ENCODE measurements around the gene PTPRN2.
A peak's percentile ranks its signal among the peaks of the same experiment; 100 is the strongest.

The PTPRN2 gene

GRCh38 chr7:157844141-157844540 is 743.5 kb downstream of the PTPRN2 start:
- no peak for FAIRE-seq

GRCh38 chr7:157843336-157844140 is 744.1 kb downstream of the PTPRN2 start:
- DNase-seq (ENCODE audit: low spot score) (no peak), FAIRE-seq (no peak)

More at GRCh38 chr7:157844141-157844540, 743.5 kb downstream of the PTPRN2 start:
- DNase-seq (ENCODE audit: low spot score), result no peak

GRCh38 chr7:157841773-157842370 is 745.8 kb downstream of the PTPRN2 start:
- no peak for FAIRE-seq
- DNase-seq (ENCODE audit: low spot score), result no peak

GRCh38 chr7:157840914-157841772 is 746.5 kb downstream of the PTPRN2 start:
- DNase-seq (ENCODE audit: low spot score) (no peak), FAIRE-seq (no peak)

GRCh38 chr7:157840174-157840913 is 747.3 kb downstream of the PTPRN2 start:
- FAIRE-seq, result no peak
- DNase-seq (ENCODE audit: low spot score), result no peak

GRCh38 chr7:157839672-157840167 is 747.9 kb downstream of the PTPRN2 start:
- DNase-seq (ENCODE audit: low spot score) (no peak), FAIRE-seq (peak; percentile 90)

GRCh38 chr7:157839226-157839625 is 748.4 kb downstream of the PTPRN2 start:
- no peak for DNase-seq (ENCODE audit: low spot score)
- FAIRE-seq, result peak; percentile 84

GRCh38 chr7:157837561-157837960 is 750.1 kb downstream of the PTPRN2 start:
- no peak for DNase-seq (ENCODE audit: low spot score)
- FAIRE-seq, result no peak

- FAIRE-seq (peak; percentile 71), DNase-seq (ENCODE audit: low spot score) (no peak)
Observed at GRCh38 chr7:157837047-157837446, 750.6 kb downstream of the PTPRN2 start.

GRCh38 chr7:157834501-157835163 is 753.0 kb downstream of the PTPRN2 start:
- FAIRE-seq, result no peak

GRCh38 chr7:157832866-157833607 is 754.6 kb downstream of the PTPRN2 start:
- FAIRE-seq (no peak), DNase-seq (ENCODE audit: low spot score) (no peak)

More at GRCh38 chr7:157834501-157835163, 753.0 kb downstream of the PTPRN2 start:
- DNase-seq (ENCODE audit: low spot score), result no peak

- no peak for FAIRE-seq
- DNase-seq (ENCODE audit: low spot score), result no peak
Observed at GRCh38 chr7:157832421-157832820, 755.2 kb downstream of the PTPRN2 start.

GRCh38 chr7:157832006-157832405 is 755.6 kb downstream of the PTPRN2 start:
- DNase-seq (ENCODE audit: low spot score) (no peak), FAIRE-seq (no peak)

- FAIRE-seq (no peak), DNase-seq (ENCODE audit: low spot score) (no peak)
Observed at GRCh38 chr7:157831143-157831905, 756.3 kb downstream of the PTPRN2 start.

- DNase-seq (ENCODE audit: low spot score) (no peak), FAIRE-seq (no peak)
Observed at GRCh38 chr7:157830331-157830730, 757.3 kb downstream of the PTPRN2 start.

GRCh38 chr7:157829491-157829890 is 758.1 kb downstream of the PTPRN2 start:
- DNase-seq (ENCODE audit: low spot score) (no peak), FAIRE-seq (no peak)

- DNase-seq (ENCODE audit: low spot score) (no peak), FAIRE-seq (no peak)
Observed at GRCh38 chr7:157828881-157829280, 758.7 kb downstream of the PTPRN2 start.

- FAIRE-seq (no peak), DNase-seq (ENCODE audit: low spot score) (no peak)
Observed at GRCh38 chr7:157828190-157828589, 759.4 kb downstream of the PTPRN2 start.

- no peak for FAIRE-seq
- no peak for DNase-seq (ENCODE audit: low spot score)
Observed at GRCh38 chr7:157827863-157828160, 759.8 kb downstream of the PTPRN2 start.
